ENCODE results near the gene CBFA2T3. TPM values are rescaled to one million over a fixed set of nuclear protein-coding genes. Genes with fewer than 3 reads are reported as not detected.

The CBFA2T3 gene
- total RNA-seq, 1 experiment from 2014 or later: 2.1 TPM

DNA sequence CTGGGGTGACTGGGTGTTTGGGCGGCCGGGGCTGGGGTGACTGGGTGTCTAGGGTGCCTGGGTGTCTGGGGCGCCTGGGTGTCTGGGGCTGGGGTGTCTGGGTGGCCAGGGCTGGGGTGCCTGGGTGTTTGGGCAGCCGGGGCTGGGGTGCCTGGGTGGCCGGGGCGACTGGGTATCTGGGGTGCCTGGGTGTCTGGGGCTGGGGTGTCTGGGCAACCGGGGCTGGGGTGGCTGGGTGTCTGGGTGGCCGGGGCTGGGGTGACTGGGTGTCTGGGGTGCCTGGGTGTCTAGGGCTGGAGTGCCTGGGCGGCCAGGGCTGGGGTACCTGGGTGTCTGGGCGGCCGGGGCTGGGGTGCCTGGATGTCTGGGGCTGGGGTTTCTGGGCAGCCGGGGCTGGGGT, 151.9 kb downstream of the CBFA2T3 start:
- H3K27me3 Mint-ChIP-seq (ENCODE audit: insufficient read depth, unreplicated experiment): no peaks in the 10 kb centered on the region
- Histone ChIP-seq H3K36me3 (ENCODE audit: control insufficient read depth, insufficient read depth, low read length) (no peaks in the 10 kb centered on the region; the same call in none of the 2 replicates), H3K9me3 (no peaks in the 10 kb centered on the region), H3K4me1 (no peaks in the 10 kb centered on the region), H3K4me3 (ENCODE audit: low read depth, low read length) (no peak overlapping the region), H3K27me3 (replicated peaks; ENCODE audit: control insufficient read depth, insufficient read depth, low read length) (no peaks in the 10 kb centered on the region)
- no peaks in the 10 kb centered on the region for H3K4me1 Mint-ChIP-seq (ENCODE audit: low read depth, unreplicated experiment)
- H3K36me3 Mint-ChIP-seq (ENCODE audit: insufficient read depth, unreplicated experiment): peaks cover 17% of the 10 kb centered on the region
- no peak overlapping the region for H3K27ac Mint-ChIP-seq (ENCODE audit: unreplicated experiment)
- no peak for TF ChIP-seq CTCF (IDR thresholded peaks at IDR 0.05; ENCODE audit: insufficient read depth in 1 of 2, low read depth in 1 of 2, low read length in 1 of 2, severe bottlenecking in 1 of 2, unreplicated experiment in 1 of 2)
- DNase-seq: no peak
- H3K4me3 Mint-ChIP-seq (ENCODE audit: unreplicated experiment): no peak overlapping the region
- CTCF ChIA-PET: no interaction called here
- no TSS peak for BruUV-seq (replicated peaks)
- H3K9me3 Mint-ChIP-seq (ENCODE audit: unreplicated experiment): no peaks in the 10 kb centered on the region
- POLR2A ChIA-PET: no interaction called here
- intact Hi-C loops (cut with micrococcal nuclease; ENCODE audit: unreplicated experiment): no loop called here

Other genes starting within 250 kb of the CBFA2T3 start
- gene PIEZO1, start 192.0 kb downstream of the CBFA2T3 start, total RNA-seq (2022): 248 and 284 TPM in 2 replicates
- gene CDT1, start 173.4 kb downstream of the CBFA2T3 start, total RNA-seq (2022): 97.7 and 98.0 TPM in 2 replicates
- 251 and 268 TPM in 2 replicates for gene APRT, start 165.3 kb downstream of the CBFA2T3 start, total RNA-seq (2022)
- gene GALNS, start 120.3 kb downstream of the CBFA2T3 start, total RNA-seq (2022): 55.3 and 57.8 TPM in 2 replicates
- gene TRAPPC2L, start 120.1 kb downstream of the CBFA2T3 start, total RNA-seq (2022): 179 and 181 TPM in 2 replicates
- not detected in 2 replicates for gene PABPN1L, start 110.5 kb downstream of the CBFA2T3 start, total RNA-seq (2022)
- gene ACSF3, start 116.6 kb upstream of the CBFA2T3 start, total RNA-seq (2022): 49.5 and 55.2 TPM in 2 replicates
- not detected in 2 replicates for gene CDH15, start 194.5 kb upstream of the CBFA2T3 start, total RNA-seq (2022)
- gene SLC22A31, start 223.3 kb upstream of the CBFA2T3 start, total RNA-seq (2022): 4.9 and 6.7 TPM in 2 replicates
- gene ZNF778, start 240.5 kb upstream of the CBFA2T3 start, total RNA-seq (2022): 13.1 and 18.1 TPM in 2 replicates

Data from Caco-2 (cell line).